Measurements from ENCODE around the gene ANKRD53.

GRCh38 chr2:70984228-70984575 is 5.8 kb downstream of the ANKRD53 start:
- TF ChIP-seq, protein P1, sequence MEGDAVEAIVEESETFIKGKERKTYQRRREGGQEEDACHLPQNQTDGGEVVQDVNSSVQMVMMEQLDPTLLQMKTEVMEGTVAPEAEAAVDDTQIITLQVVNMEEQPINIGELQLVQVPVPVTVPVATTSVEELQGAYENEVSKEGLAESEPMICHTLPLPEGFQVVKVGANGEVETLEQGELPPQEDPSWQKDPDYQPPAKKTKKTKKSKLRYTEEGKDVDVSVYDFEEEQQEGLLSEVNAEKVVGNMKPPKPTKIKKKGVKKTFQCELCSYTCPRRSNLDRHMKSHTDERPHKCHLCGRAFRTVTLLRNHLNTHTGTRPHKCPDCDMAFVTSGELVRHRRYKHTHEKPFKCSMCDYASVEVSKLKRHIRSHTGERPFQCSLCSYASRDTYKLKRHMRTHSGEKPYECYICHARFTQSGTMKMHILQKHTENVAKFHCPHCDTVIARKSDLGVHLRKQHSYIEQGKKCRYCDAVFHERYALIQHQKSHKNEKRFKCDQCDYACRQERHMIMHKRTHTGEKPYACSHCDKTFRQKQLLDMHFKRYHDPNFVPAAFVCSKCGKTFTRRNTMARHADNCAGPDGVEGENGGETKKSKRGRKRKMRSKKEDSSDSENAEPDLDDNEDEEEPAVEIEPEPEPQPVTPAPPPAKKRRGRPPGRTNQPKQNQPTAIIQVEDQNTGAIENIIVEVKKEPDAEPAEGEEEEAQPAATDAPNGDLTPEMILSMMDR (conservative IDR thresholded peaks at IDR 0.05): no peak
- TF ChIP-seq EZH2 (IDR thresholded peaks at IDR 0.05; ENCODE audit: low read depth): no peak
